ENCODE measurements around the gene GRIFIN. TPM values are rescaled to one million over a fixed set of nuclear protein-coding genes. Genes with fewer than 3 reads are reported as not detected.

GRIFIN gene
- total RNA-seq, 1 donor from 2014 or later: not detected

DNA sequence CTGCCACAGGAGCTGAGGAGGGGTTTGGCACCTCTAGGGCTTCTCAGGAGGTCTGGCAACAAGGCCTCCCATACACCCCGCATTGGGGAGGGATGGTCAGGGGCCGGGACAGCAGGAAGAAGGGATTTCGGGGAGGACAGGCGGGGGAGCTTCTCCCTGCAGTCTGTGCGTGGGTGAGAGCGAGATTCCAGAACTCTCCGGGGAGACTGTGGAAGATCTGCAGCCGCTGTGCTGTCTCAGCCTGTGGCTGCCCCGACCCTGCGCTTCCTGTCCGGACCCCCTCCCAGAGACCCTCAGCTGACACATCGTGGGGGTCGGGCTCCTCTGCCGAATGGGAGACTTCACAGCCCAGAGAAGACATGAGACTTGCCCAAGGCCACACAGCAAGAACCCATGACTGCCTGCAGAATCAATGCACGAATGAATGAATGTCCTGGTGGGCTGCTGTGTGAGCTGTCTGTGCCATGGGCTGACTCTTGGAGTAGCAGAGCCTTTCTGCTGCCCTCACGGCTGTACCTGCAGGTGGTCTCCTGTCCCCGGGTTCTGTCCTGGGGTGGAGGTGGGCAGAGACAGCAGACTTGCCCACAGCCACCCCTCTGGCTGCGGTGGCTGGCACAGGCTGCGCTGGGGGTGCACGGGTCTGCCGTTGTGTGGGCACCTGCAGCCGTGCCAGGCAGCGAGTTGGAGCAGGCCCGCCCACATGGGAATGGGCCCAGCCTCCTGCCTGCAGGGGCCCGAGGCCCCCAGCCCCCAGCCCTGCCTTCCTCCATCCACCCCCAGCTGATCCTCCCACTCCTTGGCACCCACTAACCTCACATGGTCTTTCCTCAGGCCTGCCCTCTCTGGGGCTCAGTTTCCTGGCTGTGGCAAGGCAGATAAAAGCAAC is 27.1 kb upstream of the GRIFIN start:
- DNase-seq (ENCODE audit: low spot score): no peak
- Mint-ChIP-seq H3K27me3 (ENCODE audit: unreplicated experiment) (peaks cover 2% of the 10 kb centered on the region), H3K9me3 (ENCODE audit: unreplicated experiment) (no peaks in the 10 kb centered on the region), H3K4me1 (ENCODE audit: unreplicated experiment) (no peaks in the 10 kb centered on the region), H3K4me3 (ENCODE audit: unreplicated experiment) (no peak overlapping the region), H3K36me3 (ENCODE audit: low read depth, unreplicated experiment) (no peaks in the 10 kb centered on the region), H3K27ac (ENCODE audit: unreplicated experiment) (no peak overlapping the region)
- TF ChIP-seq, protein P1, sequence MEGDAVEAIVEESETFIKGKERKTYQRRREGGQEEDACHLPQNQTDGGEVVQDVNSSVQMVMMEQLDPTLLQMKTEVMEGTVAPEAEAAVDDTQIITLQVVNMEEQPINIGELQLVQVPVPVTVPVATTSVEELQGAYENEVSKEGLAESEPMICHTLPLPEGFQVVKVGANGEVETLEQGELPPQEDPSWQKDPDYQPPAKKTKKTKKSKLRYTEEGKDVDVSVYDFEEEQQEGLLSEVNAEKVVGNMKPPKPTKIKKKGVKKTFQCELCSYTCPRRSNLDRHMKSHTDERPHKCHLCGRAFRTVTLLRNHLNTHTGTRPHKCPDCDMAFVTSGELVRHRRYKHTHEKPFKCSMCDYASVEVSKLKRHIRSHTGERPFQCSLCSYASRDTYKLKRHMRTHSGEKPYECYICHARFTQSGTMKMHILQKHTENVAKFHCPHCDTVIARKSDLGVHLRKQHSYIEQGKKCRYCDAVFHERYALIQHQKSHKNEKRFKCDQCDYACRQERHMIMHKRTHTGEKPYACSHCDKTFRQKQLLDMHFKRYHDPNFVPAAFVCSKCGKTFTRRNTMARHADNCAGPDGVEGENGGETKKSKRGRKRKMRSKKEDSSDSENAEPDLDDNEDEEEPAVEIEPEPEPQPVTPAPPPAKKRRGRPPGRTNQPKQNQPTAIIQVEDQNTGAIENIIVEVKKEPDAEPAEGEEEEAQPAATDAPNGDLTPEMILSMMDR (IDR thresholded peaks at IDR 0.05; ENCODE audit: unreplicated experiment): no peak

DNA sequence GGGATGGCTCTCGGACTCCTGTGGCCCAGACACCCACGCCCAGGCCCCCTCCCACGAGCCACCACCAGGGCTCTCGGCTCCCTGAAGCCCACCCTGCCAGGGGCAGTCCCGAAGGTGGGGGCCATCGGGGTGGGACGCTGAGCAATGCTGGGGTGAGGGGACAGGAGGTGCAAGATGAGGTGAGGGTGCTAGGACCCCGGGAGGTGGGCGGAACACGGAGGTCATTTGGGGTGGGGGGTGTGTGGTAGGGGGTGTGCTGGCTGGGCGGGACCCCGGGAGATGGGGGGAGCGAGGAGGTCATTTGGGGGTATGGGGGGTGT is 26.4 kb upstream of the GRIFIN start:
- H3K9me3 Mint-ChIP-seq (ENCODE audit: unreplicated experiment): no peaks in the 10 kb centered on the region
- H3K4me1 Mint-ChIP-seq (ENCODE audit: unreplicated experiment): no peaks in the 10 kb centered on the region
- H3K27ac Mint-ChIP-seq (ENCODE audit: unreplicated experiment): no peak overlapping the region
- DNase-seq (ENCODE audit: low spot score): no peak
- H3K4me3 Mint-ChIP-seq (ENCODE audit: unreplicated experiment): no peak overlapping the region
- peaks cover 2% of the 10 kb centered on the region for H3K27me3 Mint-ChIP-seq (ENCODE audit: unreplicated experiment)
- no peaks in the 10 kb centered on the region for H3K36me3 Mint-ChIP-seq (ENCODE audit: low read depth, unreplicated experiment)
- TF ChIP-seq, protein P1 (IDR thresholded peaks at IDR 0.05; ENCODE audit: unreplicated experiment): no peak

DNA sequence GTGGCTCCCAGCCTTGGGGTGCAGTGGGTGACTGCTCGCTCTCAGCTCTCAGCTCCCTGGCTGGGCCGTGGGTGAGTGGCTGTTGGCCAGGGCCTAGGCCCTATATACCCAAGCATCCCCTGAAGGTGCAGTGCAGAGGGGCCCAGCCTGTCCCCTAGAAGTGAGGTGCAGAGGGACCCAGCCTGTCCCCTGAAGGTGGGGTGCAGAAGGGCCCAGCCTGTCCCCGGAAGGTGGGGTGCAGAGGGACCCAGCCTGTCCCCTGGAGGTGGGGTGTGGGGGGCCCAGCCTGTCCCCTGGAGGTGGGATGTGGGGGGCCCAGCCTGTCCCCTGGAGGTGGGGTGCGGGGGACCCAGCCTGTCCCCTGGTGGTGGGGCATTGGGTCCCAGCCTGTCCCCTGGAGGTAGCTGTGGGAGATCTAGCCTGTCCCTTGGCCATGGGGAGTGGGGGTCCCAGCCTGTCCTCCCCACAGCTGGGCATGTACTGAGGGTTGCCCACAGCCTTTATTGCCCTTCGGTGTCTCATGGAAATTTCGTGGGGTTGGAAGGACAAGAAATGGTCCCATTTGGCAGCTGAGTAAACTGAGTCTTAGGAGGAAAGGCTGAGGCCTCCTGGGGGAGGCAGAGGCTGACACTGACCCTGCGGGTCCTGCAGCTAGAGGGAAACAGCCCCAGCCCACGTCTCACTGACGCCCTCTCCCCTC is 25.9 kb upstream of the GRIFIN start:
- DNase-seq (ENCODE audit: low spot score): no peak
- H3K9me3 Mint-ChIP-seq (ENCODE audit: unreplicated experiment): no peaks in the 10 kb centered on the region
- TF ChIP-seq, protein P1 (IDR thresholded peaks at IDR 0.05; ENCODE audit: unreplicated experiment): no peak
- H3K4me3 Mint-ChIP-seq (ENCODE audit: unreplicated experiment): no peak overlapping the region
- H3K27ac Mint-ChIP-seq (ENCODE audit: unreplicated experiment): no peak overlapping the region
- H3K36me3 Mint-ChIP-seq (ENCODE audit: low read depth, unreplicated experiment): no peaks in the 10 kb centered on the region
- H3K27me3 Mint-ChIP-seq (ENCODE audit: unreplicated experiment): peaks cover 2% of the 10 kb centered on the region
- H3K4me1 Mint-ChIP-seq (ENCODE audit: unreplicated experiment): no peaks in the 10 kb centered on the region

DNA sequence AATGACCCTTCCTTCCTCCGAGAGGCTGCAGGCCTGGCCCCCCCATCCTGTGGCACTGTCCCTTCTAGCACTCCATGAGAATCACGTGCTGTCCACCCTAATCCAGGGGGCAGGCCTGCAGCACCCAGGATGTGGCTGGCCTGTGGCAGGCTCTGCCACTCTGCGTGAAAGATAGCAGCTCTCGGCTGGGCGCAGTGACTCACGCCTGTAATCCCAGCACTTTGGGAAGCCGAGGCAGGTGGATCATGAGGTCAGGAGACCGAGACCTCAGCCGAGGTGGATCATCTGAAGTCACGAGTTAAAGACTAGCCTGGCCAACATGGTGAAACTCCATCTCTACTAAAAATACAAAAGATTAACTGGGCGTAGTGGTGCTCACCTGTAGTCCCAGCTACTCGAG is 24.5 kb upstream of the GRIFIN start:
- H3K27me3 Mint-ChIP-seq (ENCODE audit: unreplicated experiment): peaks cover 3% of the 10 kb centered on the region
- no peak for DNase-seq (ENCODE audit: low spot score)
- TF ChIP-seq, protein P1 (IDR thresholded peaks at IDR 0.05; ENCODE audit: unreplicated experiment): no peak
- no peak overlapping the region for H3K27ac Mint-ChIP-seq (ENCODE audit: unreplicated experiment)
- peaks cover 2% of the 10 kb centered on the region for H3K4me1 Mint-ChIP-seq (ENCODE audit: unreplicated experiment)
- no peaks in the 10 kb centered on the region for H3K9me3 Mint-ChIP-seq (ENCODE audit: unreplicated experiment)
- no peaks in the 10 kb centered on the region for H3K36me3 Mint-ChIP-seq (ENCODE audit: low read depth, unreplicated experiment)
- no peak overlapping the region for H3K4me3 Mint-ChIP-seq (ENCODE audit: unreplicated experiment)
